H9 (cell line): Measurements from ENCODE around the gene PHLDA1. TPM values are rescaled to one million over a fixed set of nuclear protein-coding genes. Genes with fewer than 3 reads are reported as not detected.
A peak's percentile ranks its signal among the peaks of the same experiment; 100 is the strongest.

Source experiments
- DNase-seq: peaks from one replicate; pipeline ENCODE4 v3.0.0-alpha.2; 2017
- H2AFZ ChIP-seq: one replicate; pipeline ENCODE4 v1.6.1; 2013; ENCODE audit warnings: mild to moderate bottlenecking, low read length, control low read depth, moderate library complexity
- H2AK5ac ChIP-seq: 2 replicates; pipeline ENCODE4 v1.6.1; 2013; ENCODE audit warnings: low read length, control low read depth, mixed read lengths; ENCODE audit not compliant: insufficient read length
- H2BK120ac ChIP-seq: one replicate; pipeline ENCODE4 v1.6.1; 2013; ENCODE audit warnings: low read depth, mild to moderate bottlenecking, low read length, control low read depth, inconsistent platforms; ENCODE audit not compliant: poor library complexity, severe bottlenecking
- H2BK12ac ChIP-seq: 2 replicates; pipeline ENCODE4 v1.6.1; 2013; ENCODE audit warnings: low read length, control low read depth, mixed read lengths, low read depth; ENCODE audit not compliant: insufficient read length
- H2BK15ac ChIP-seq: 2 replicates; pipeline ENCODE4 v1.6.1; 2013; ENCODE audit warnings: low read depth, low read length, control low read depth
- H2BK20ac ChIP-seq: one replicate; pipeline ENCODE4 v1.6.1; 2013; ENCODE audit warnings: low read depth, mild to moderate bottlenecking, low read length, control low read depth, inconsistent platforms; ENCODE audit not compliant: poor library complexity, severe bottlenecking
- H2BK5ac ChIP-seq: 2 replicates; pipeline ENCODE4 v1.6.1; 2013; ENCODE audit warnings: low read length, control low read depth, mixed read lengths; ENCODE audit not compliant: insufficient read length
- H3K14ac ChIP-seq: 2 replicates; pipeline ENCODE4 v1.6.1; 2013; ENCODE audit warnings: low read length, control low read depth; ENCODE audit not compliant: insufficient read depth
- H3K18ac ChIP-seq: 2 replicates; pipeline ENCODE4 v1.6.1; 2013; ENCODE audit warnings: low read depth, mild to moderate bottlenecking, mixed read lengths, low read length, control low read depth; ENCODE audit not compliant: insufficient read length
- H3K23ac ChIP-seq: 2 replicates; pipeline ENCODE4 v1.6.1; 2013; ENCODE audit warnings: low read length, control low read depth, mixed read lengths, low read depth; ENCODE audit not compliant: insufficient read length
- H3K23me2 ChIP-seq: 2 replicates; pipeline ENCODE4 v1.6.1; 2013; ENCODE audit warnings: low read depth, mild to moderate bottlenecking, mixed read lengths, low read length, control low read depth; ENCODE audit not compliant: insufficient read length, poor library complexity, severe bottlenecking
- H3K27ac ChIP-seq: 2 replicates; pipeline ENCODE4 v1.5.1; 2013; ENCODE audit warnings: low read length, control low read depth, mixed read lengths, low read depth; ENCODE audit not compliant: insufficient read length
- H3K27me3 ChIP-seq: 2 replicates; pipeline ENCODE4 v1.6.1; 2013; ENCODE audit warnings: low read length, control low read depth, inconsistent platforms; ENCODE audit not compliant: insufficient read depth
- H3K4ac ChIP-seq: 2 replicates; pipeline ENCODE4 v1.6.1; 2013; ENCODE audit warnings: low read depth, mild to moderate bottlenecking, control low read depth, inconsistent platforms, low read length, moderate library complexity
- H3K4me1 ChIP-seq: 2 replicates; pipeline ENCODE4 v1.6.1; 2013; ENCODE audit warnings: low read length, control low read depth, inconsistent platforms; ENCODE audit not compliant: insufficient read depth
- H3K4me2 ChIP-seq: 2 replicates; pipeline ENCODE4 v1.6.1; 2013; ENCODE audit warnings: low read length, control low read depth, mixed read lengths; ENCODE audit not compliant: insufficient read length, insufficient read depth
- H3K56ac ChIP-seq: 2 replicates; pipeline ENCODE4 v1.6.1; 2013; ENCODE audit warnings: low read depth, mild to moderate bottlenecking, mixed read lengths, low read length, control low read depth; ENCODE audit not compliant: insufficient read length
- H3K79me1 ChIP-seq: 2 replicates; pipeline ENCODE4 v1.6.1; 2013; ENCODE audit warnings: low read depth, mild to moderate bottlenecking, moderate library complexity, low read length, control low read depth, inconsistent platforms; ENCODE audit not compliant: insufficient read depth, poor library complexity, severe bottlenecking
- H3K79me2 ChIP-seq: 2 replicates; pipeline ENCODE4 v1.6.1; 2013; ENCODE audit warnings: low read length, control low read depth, inconsistent platforms; ENCODE audit not compliant: insufficient read depth
- H3K9ac ChIP-seq: 2 replicates; pipeline ENCODE4 v1.6.1; 2013; ENCODE audit warnings: low read length, control low read depth, mixed read lengths; ENCODE audit not compliant: insufficient read length; ENCODE audit errors: extremely low read depth
- H3K9me3 ChIP-seq: one replicate; pipeline ENCODE4 v1.6.1; 2013; ENCODE audit warnings: low read depth, low read length, inconsistent platforms; ENCODE audit not compliant: control insufficient read depth
- H3T11ph ChIP-seq: one replicate; pipeline ENCODE4 v1.6.1; 2013; ENCODE audit warnings: mild to moderate bottlenecking, low read length, control low read depth, inconsistent platforms
- H4K20me1 ChIP-seq: one replicate; pipeline ENCODE4 v1.6.1; 2013; ENCODE audit not compliant: control insufficient read depth, insufficient read length, insufficient read depth
- H4K5ac ChIP-seq: 2 replicates; pipeline ENCODE4 v1.6.1; 2013; ENCODE audit warnings: low read depth, mild to moderate bottlenecking, mixed read lengths, low read length, control low read depth; ENCODE audit not compliant: insufficient read length
- H4K8ac ChIP-seq: replicated peaks from 2 replicates; pipeline ENCODE4 v1.6.1; 2013; ENCODE audit warnings: low read length, control low read depth, mixed read lengths, low read depth; ENCODE audit not compliant: insufficient read length
- H4K91ac ChIP-seq: 2 replicates; pipeline ENCODE4 v1.6.1; 2013; ENCODE audit warnings: low read depth, mild to moderate bottlenecking, moderate library complexity, mixed read lengths, low read length, control low read depth; ENCODE audit not compliant: insufficient read length
- H3K27ac Mint-ChIP-seq, 3 experiments: 2 replicates in 2 of 3; 3 replicates in 1 of 3; pipeline ENCODE4 v1.8.0; 2020 to 2021; ENCODE audit warnings: mixed read lengths in 3 of 3, mild to moderate bottlenecking in 1 of 3, moderate library complexity in 1 of 3
- H3K27me3 Mint-ChIP-seq: 2 replicates; pipeline ENCODE4 v1.8.0; 2021; ENCODE audit warnings: low read depth, mild to moderate bottlenecking, moderate library complexity, mixed read lengths
- H3K36me3 Mint-ChIP-seq, 3 experiments: 2 replicates in 2 of 3; 3 replicates in 1 of 3; pipeline ENCODE4 v1.8.0; 2020 to 2021; ENCODE audit warnings: low read depth in 3 of 3, mixed read lengths in 3 of 3; ENCODE audit not compliant: insufficient read depth in 1 of 3
- H3K4me1 Mint-ChIP-seq, 2 experiments: 2 replicates each; pipeline ENCODE4 v1.8.0; 2020; ENCODE audit warnings: mixed read lengths in 2 of 2
- H3K4me3 Mint-ChIP-seq, 2 experiments: 2 replicates in 1 of 2; 3 replicates in 1 of 2; pipeline ENCODE4 v1.8.0; 2020 to 2021; ENCODE audit warnings: mild to moderate bottlenecking in 2 of 2, mixed read lengths in 2 of 2, moderate library complexity in 1 of 2
- H3K9me3 Mint-ChIP-seq, 2 experiments: 2 replicates in 1 of 2; 3 replicates in 1 of 2; pipeline ENCODE4 v1.8.0; 2020; ENCODE audit warnings: mild to moderate bottlenecking in 2 of 2, mixed read lengths in 2 of 2, moderate library complexity in 1 of 2
- WGBS: extraction: QIAGEN DNeasy Blood & Tissue Kit; methylation state at CpG from one replicate; pipeline ENCODE4 v1.1.7; 2013; ENCODE audit warnings: missing lambda C conversion rate, low lambda C conversion rate, mixed read lengths; ENCODE audit not compliant: insufficient read length; ENCODE audit errors: extremely low coverage; 5-methylcytosine and 5-hydroxymethylcytosine counted together
- total RNA-seq: library from RNA; stranded (reverse); gene quantifications from 2 replicates; pipeline ENCODE4 v1.2.1, GENCODE V29; 2021
- TF ChIP-seq, protein P1 (sequence below): fragments of 200-600 bp; sonication (generic); conservative IDR thresholded peaks from 3 replicates; pipeline ENCODE4 v1.8.0; 2021; ENCODE audit warnings: antibody characterized with exemption, mild to moderate bottlenecking

The PHLDA1 gene
- total RNA-seq, 1 experiment from 2014 or later, result 106 TPM

- Histone ChIP-seq H3K27ac (peak overlapping the region; percentile 5), H3K9ac (no peak overlapping the region), H3K56ac (no peak overlapping the region), H3K23me2 (no peaks in the 10 kb centered on the region), H3K27me3 (no peaks in the 10 kb centered on the region), H3T11ph (no peak overlapping the region), H2BK5ac (no peak overlapping the region), H3K4me2 (no peak overlapping the region), H3K14ac (no peak overlapping the region), H2BK120ac (no peak overlapping the region), H3K79me1 (no peaks in the 10 kb centered on the region), H3K4ac (no peak overlapping the region), H3K9me3 (no peaks in the 10 kb centered on the region), H4K8ac (no peak overlapping the region), H3K79me2 (no peaks in the 10 kb centered on the region), H4K20me1 (no peaks in the 10 kb centered on the region), H4K5ac (no peak overlapping the region), H2AK5ac (no peak overlapping the region), H2AFZ (no peak overlapping the region), H2BK20ac (no peak overlapping the region), H3K4me1 (peaks cover 4% of the 10 kb centered on the region; the same call in 1 of the 2 replicates), H4K91ac (no peak overlapping the region), H3K18ac (no peak overlapping the region), H2BK12ac (no peak overlapping the region), H3K23ac (no peak overlapping the region), H2BK15ac (no peak overlapping the region)
- H3K4me3 Mint-ChIP-seq, result no peak overlapping the region; a peak in 1 of 5 replicates
- WGBS, result no CpG with 5 or more reads among the region's 5 CpGs
- H3K27ac Mint-ChIP-seq, result peak overlapping the region; percentile 80 to 90 (median 84)
- H3K27me3 Mint-ChIP-seq, result no peaks in the 10 kb centered on the region
- TF ChIP-seq, protein P1, sequence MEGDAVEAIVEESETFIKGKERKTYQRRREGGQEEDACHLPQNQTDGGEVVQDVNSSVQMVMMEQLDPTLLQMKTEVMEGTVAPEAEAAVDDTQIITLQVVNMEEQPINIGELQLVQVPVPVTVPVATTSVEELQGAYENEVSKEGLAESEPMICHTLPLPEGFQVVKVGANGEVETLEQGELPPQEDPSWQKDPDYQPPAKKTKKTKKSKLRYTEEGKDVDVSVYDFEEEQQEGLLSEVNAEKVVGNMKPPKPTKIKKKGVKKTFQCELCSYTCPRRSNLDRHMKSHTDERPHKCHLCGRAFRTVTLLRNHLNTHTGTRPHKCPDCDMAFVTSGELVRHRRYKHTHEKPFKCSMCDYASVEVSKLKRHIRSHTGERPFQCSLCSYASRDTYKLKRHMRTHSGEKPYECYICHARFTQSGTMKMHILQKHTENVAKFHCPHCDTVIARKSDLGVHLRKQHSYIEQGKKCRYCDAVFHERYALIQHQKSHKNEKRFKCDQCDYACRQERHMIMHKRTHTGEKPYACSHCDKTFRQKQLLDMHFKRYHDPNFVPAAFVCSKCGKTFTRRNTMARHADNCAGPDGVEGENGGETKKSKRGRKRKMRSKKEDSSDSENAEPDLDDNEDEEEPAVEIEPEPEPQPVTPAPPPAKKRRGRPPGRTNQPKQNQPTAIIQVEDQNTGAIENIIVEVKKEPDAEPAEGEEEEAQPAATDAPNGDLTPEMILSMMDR, result no peak
- no peak for DNase-seq
- no peaks in the 10 kb centered on the region for H3K36me3 Mint-ChIP-seq
- no peaks in the 10 kb centered on the region for H3K9me3 Mint-ChIP-seq
- H3K4me1 Mint-ChIP-seq, result peaks cover 34 to 47% of the 10 kb centered on the region in 2 experiments
Observed at GRCh38 chr12:76020281-76020680, 11.3 kb downstream of the PHLDA1 start.
